MM.1S (cell line): ENCODE measurements around the gene TPRN.

Experiments
- DNase-seq: peaks from one replicate; pipeline ENCODE4 v3.0.0-alpha.2; 2015
- H2AFZ ChIP-seq: fragments of 300-600 bp; sonication (generic); 2 replicates; pipeline ENCODE4 v1.6.0; 2016; ENCODE audit warnings: antibody characterized with exemption, low read length
- H3F3A ChIP-seq: fragments of 300-600 bp; sonication (generic); 2 replicates; pipeline ENCODE4 v1.6.1; 2016; ENCODE audit warnings: mild to moderate bottlenecking, antibody characterized with exemption, low read length, moderate library complexity, mixed read lengths; ENCODE audit not compliant: insufficient read depth
- H3K27ac ChIP-seq: fragments of 300-600 bp; sonication (generic); 2 replicates; pipeline ENCODE4 v1.5.1; 2016; ENCODE audit warnings: mild to moderate bottlenecking, low read length
- H3K27me3 ChIP-seq: fragments of 300-600 bp; sonication (generic); replicated peaks from 2 replicates; pipeline ENCODE4 v1.6.0; 2016; ENCODE audit warnings: low read length; ENCODE audit not compliant: insufficient read depth
- H3K36me3 ChIP-seq: fragments of 300-600 bp; sonication (generic); replicated peaks from 2 replicates; pipeline ENCODE4 v1.6.1; 2016; ENCODE audit warnings: mild to moderate bottlenecking, low read length, mixed read lengths; ENCODE audit not compliant: insufficient read depth
- H3K4me1 ChIP-seq: fragments of 300-600 bp; sonication (generic); 2 replicates; pipeline ENCODE4 v1.6.1; 2016; ENCODE audit warnings: low read length, mixed read lengths
- H3K4me2 ChIP-seq: fragments of 300-600 bp; sonication (generic); 2 replicates; pipeline ENCODE4 v1.6.0; 2016; ENCODE audit warnings: low read depth, low read length
- H3K4me3 ChIP-seq: fragments of 300-600 bp; sonication (generic); 2 replicates; pipeline ENCODE4 v1.5.1; 2016; ENCODE audit warnings: low read length, mixed read lengths
- H3K79me2 ChIP-seq: fragments of 300-600 bp; sonication (generic); 2 replicates; pipeline ENCODE4 v1.6.1; 2016; ENCODE audit warnings: mixed run types, low read length, mixed read lengths
- H3K9ac ChIP-seq: fragments of 300-600 bp; sonication (generic); 2 replicates; pipeline ENCODE4 v1.6.1; 2016; ENCODE audit warnings: low read length, mixed read lengths
- H3K9me2 ChIP-seq: fragments of 300-600 bp; sonication (generic); replicated peaks from 2 replicates; pipeline ENCODE4 v1.6.1; 2016; ENCODE audit warnings: mild to moderate bottlenecking, low read length, mixed read lengths; ENCODE audit not compliant: insufficient read depth
- H3K9me3 ChIP-seq: fragments of 300-600 bp; sonication (generic); replicated peaks from 2 replicates; pipeline ENCODE4 v1.6.1; 2016; ENCODE audit warnings: mild to moderate bottlenecking, low read length, mixed read lengths; ENCODE audit not compliant: insufficient read depth
- H4K20me1 ChIP-seq: fragments of 300-600 bp; sonication (generic); 2 replicates; pipeline ENCODE4 v1.6.1; 2016; ENCODE audit warnings: mild to moderate bottlenecking, low read length, moderate library complexity, mixed read lengths; ENCODE audit not compliant: insufficient read depth
- CTCF ChIP-seq: fragments of 300-600 bp; sonication (generic); IDR thresholded peaks from 2 replicates; pipeline ENCODE4 v1.5.1; 2016; ENCODE audit warnings: antibody characterized with exemption, low read length, mixed read lengths
- EZH2 ChIP-seq: fragments of 300-600 bp; sonication (generic); optimal IDR thresholded peaks from 2 replicates; pipeline ENCODE3; 2017; ENCODE audit warnings: low read depth, mild to moderate bottlenecking, antibody characterized with exemption, low read length, mixed read lengths
- EZH2phosphoT487 ChIP-seq: fragments of 300-600 bp; sonication (generic); IDR thresholded peaks from 2 replicates; pipeline ENCODE4 v1.6.1; 2018; ENCODE audit warnings: antibody characterized with exemption, low read length

The TPRN gene

GRCh38 chr9:137234758-137235423 is 34.4 kb upstream of the TPRN start:
- peaks cover 9% of the 10 kb centered on the region; the same call in 1 of the 2 replicates for H3K4me1 ChIP-seq
- TF ChIP-seq CTCF (no peak), EZH2phosphoT487 (no peak), EZH2 (no peak)
- H3K36me3 ChIP-seq = no peaks in the 10 kb centered on the region
- H3K27me3 ChIP-seq = peaks cover 58% of the 10 kb centered on the region
- no peak overlapping the region for H3K9ac ChIP-seq
- H3K4me2 ChIP-seq = no peak overlapping the region
- H3K27ac ChIP-seq = no peak overlapping the region
- H2AFZ ChIP-seq = no peak overlapping the region
- H3F3A ChIP-seq = peaks cover 2% of the 10 kb centered on the region; the same call in 1 of the 2 replicates
- H3K79me2 ChIP-seq = peaks cover 13% of the 10 kb centered on the region
- no peak for DNase-seq
- H3K4me3 ChIP-seq = no peak overlapping the region
- H3K9me3 ChIP-seq = no peaks in the 10 kb centered on the region
- no peaks in the 10 kb centered on the region for H3K9me2 ChIP-seq
- no peaks in the 10 kb centered on the region for H4K20me1 ChIP-seq

GRCh38 chr9:137234055-137234697 is 33.6 kb upstream of the TPRN start:
- H2AFZ ChIP-seq = no peak overlapping the region
- no peak overlapping the region for H3K4me3 ChIP-seq
- H3K79me2 ChIP-seq = peaks cover 7% of the 10 kb centered on the region
- no peaks in the 10 kb centered on the region for H3K36me3 ChIP-seq
- no peak for DNase-seq
- H3K9me3 ChIP-seq = no peaks in the 10 kb centered on the region
- peaks cover 9% of the 10 kb centered on the region; the same call in 1 of the 2 replicates for H3K4me1 ChIP-seq
- no peak overlapping the region for H3K4me2 ChIP-seq
- no peak for TF ChIP-seq EZH2
- TF ChIP-seq EZH2phosphoT487 = no peak
- TF ChIP-seq CTCF = no peak
- H3K9me2 ChIP-seq = no peaks in the 10 kb centered on the region
- H3K27ac ChIP-seq = no peak overlapping the region
- no peak overlapping the region for H3K9ac ChIP-seq
- H3K27me3 ChIP-seq = peaks cover 66% of the 10 kb centered on the region
- no peaks in the 10 kb centered on the region for H3F3A ChIP-seq
- H4K20me1 ChIP-seq = no peaks in the 10 kb centered on the region

- no peak for DNase-seq
- TF ChIP-seq EZH2 (no peak), CTCF (no peak), EZH2phosphoT487 (no peak)
- H2AFZ ChIP-seq = no peak overlapping the region
- H3K9me3 ChIP-seq = no peaks in the 10 kb centered on the region
- H3K36me3 ChIP-seq = no peaks in the 10 kb centered on the region
- peaks cover 74% of the 10 kb centered on the region for H3K27me3 ChIP-seq
- no peaks in the 10 kb centered on the region for H3K79me2 ChIP-seq
- H3K4me3 ChIP-seq = no peak overlapping the region
- no peak overlapping the region for H3K9ac ChIP-seq
- H3K4me1 ChIP-seq = peaks cover 9% of the 10 kb centered on the region; the same call in 1 of the 2 replicates
- no peaks in the 10 kb centered on the region for H4K20me1 ChIP-seq
- H3F3A ChIP-seq = no peaks in the 10 kb centered on the region
- H3K9me2 ChIP-seq = no peaks in the 10 kb centered on the region
- no peak overlapping the region for H3K4me2 ChIP-seq
- no peak overlapping the region for H3K27ac ChIP-seq
Measured at GRCh38 chr9:137233143-137233980, 32.8 kb upstream of the TPRN start.
